ENCODE data around the gene ABCF1. TPM values are rescaled to one million over a fixed set of nuclear protein-coding genes. Genes with fewer than 3 reads are reported as not detected.
A peak's percentile ranks its signal among the peaks of the same experiment; 100 is the strongest.

ABCF1 gene
- total RNA-seq, 1 donor from 2014 or later = 94.5 TPM

DNA sequence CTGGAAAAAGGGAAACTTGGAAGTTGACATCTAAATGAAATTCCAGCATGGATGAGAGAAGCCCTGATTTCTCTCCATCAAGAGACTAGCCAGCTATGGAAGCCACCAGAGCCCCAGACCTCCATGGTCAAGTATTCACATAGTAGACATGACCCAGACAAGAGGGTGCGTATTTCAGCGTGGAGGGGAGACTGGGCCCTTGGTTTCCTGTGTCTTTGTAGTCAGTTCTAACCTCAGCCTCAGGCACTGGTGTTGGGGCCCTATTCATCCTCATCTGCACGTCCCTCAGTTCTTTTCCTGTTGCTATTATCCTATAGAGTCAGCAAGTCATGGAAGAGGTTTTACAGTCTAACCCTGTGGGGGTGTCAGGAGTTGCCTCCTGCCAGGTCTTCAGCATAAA is 27.4 kb upstream of the ABCF1 start:
- ChIA-PET POLR2A (interaction anchor here (1.2 to 7.2 kb wide), 7 partner anchors 12 to 74 kb away, joined by 3 to 147 read pairs (median 10); partner anchors contain the start of genes ABCF1, GNL1, MRPS18B and PRR3), CTCF (interaction anchor here (0.6 to 15.7 kb wide), 14 partner anchors 11 to 187 kb away, joined by 3 to 411 read pairs (median 10); partner anchors contain the start of gene DHX16)
- no peak overlapping the region for H3K27ac Mint-ChIP-seq
- ATAC-seq (ENCODE audit: low read depth) = no peak
- peaks cover 34% of the 10 kb centered on the region for H3K36me3 Mint-ChIP-seq (ENCODE audit: low read depth)
- DNase-seq = no peak
- H3K4me3 Mint-ChIP-seq = no peak overlapping the region
- no peaks in the 10 kb centered on the region for H3K9me3 Mint-ChIP-seq
- no peaks in the 10 kb centered on the region for H3K27me3 Mint-ChIP-seq
- H3K4me1 Mint-ChIP-seq = peaks cover 31% of the 10 kb centered on the region
- no peak for TF ChIP-seq CTCF (IDR thresholded peaks at IDR 0.05)
- intact Hi-C loops (cut with micrococcal nuclease) = loop anchor here (1.0 to 10.0 kb wide), 3 partner anchors 15 to 541 kb away; no protein-coding TSS in a partner anchor

GRCh38 chr6:30544666-30545272 is 26.5 kb upstream of the ABCF1 start:
- no peak overlapping the region for H3K4me3 Mint-ChIP-seq
- peaks cover 31% of the 10 kb centered on the region for H3K4me1 Mint-ChIP-seq
- ChIA-PET POLR2A (interaction anchor here (0.6 to 7.2 kb wide), 14 partner anchors 11 to 176 kb away, joined by 3 to 147 read pairs (median 6); partner anchors contain the start of genes ABCF1, DHX16, GNL1 and MRPS18B), CTCF (interaction anchor here (0.6 to 15.7 kb wide), 30 partner anchors 9 to 193 kb away, joined by 3 to 411 read pairs (median 4); partner anchors contain the start of gene PRR3)
- TF ChIP-seq CTCF (IDR thresholded peaks at IDR 0.05) = peak; percentile 59
- no peaks in the 10 kb centered on the region for H3K9me3 Mint-ChIP-seq
- intact Hi-C loops (cut with micrococcal nuclease) = loop anchor here (1.0 to 10.0 kb wide), 2 partner anchors 61 to 540 kb away; no protein-coding TSS in a partner anchor
- peak overlapping the region; percentile 3 for H3K27ac Mint-ChIP-seq
- peak; percentile 50 for ATAC-seq (ENCODE audit: low read depth)
- peaks cover 43% of the 10 kb centered on the region for H3K36me3 Mint-ChIP-seq (ENCODE audit: low read depth)
- no peak for DNase-seq
- H3K27me3 Mint-ChIP-seq = no peaks in the 10 kb centered on the region

GRCh38 chr6:30547454-30547853 is 23.8 kb upstream of the ABCF1 start:
- ChIA-PET POLR2A (interaction anchor here (0.6 to 6.8 kb wide), 4 partner anchors 8 to 68 kb away, joined by 3 to 97 read pairs (median 32); partner anchors contain the start of genes GNL1 and PRR3), CTCF (interaction anchor here (1.3 to 15.7 kb wide), 2 partner anchors 11 to 63 kb away, joined by 3 to 411 read pairs; no protein-coding TSS in a partner anchor)
- intact Hi-C loops (cut with micrococcal nuclease) = loop anchor here (10.0 kb wide), 1 partner anchor 537 kb away; no protein-coding TSS in a partner anchor
- ATAC-seq (ENCODE audit: low read depth) = no peak
- no peak for DNase-seq
- no peak overlapping the region for H3K4me3 Mint-ChIP-seq
- no peaks in the 10 kb centered on the region for H3K27me3 Mint-ChIP-seq
- H3K4me1 Mint-ChIP-seq = peaks cover 23% of the 10 kb centered on the region
- TF ChIP-seq CTCF (IDR thresholded peaks at IDR 0.05) = no peak
- peaks cover 67% of the 10 kb centered on the region for H3K36me3 Mint-ChIP-seq (ENCODE audit: low read depth)
- no peaks in the 10 kb centered on the region for H3K9me3 Mint-ChIP-seq
- no peak overlapping the region for H3K27ac Mint-ChIP-seq

GRCh38 chr6:30548375-30548774 is 22.9 kb upstream of the ABCF1 start:
- Mint-ChIP-seq H3K9me3 (no peaks in the 10 kb centered on the region), H3K27ac (no peak overlapping the region), H3K4me1 (peaks cover 15% of the 10 kb centered on the region), H3K36me3 (ENCODE audit: low read depth) (peaks cover 76% of the 10 kb centered on the region), H3K4me3 (no peak overlapping the region), H3K27me3 (no peaks in the 10 kb centered on the region)
- DNase-seq = no peak
- intact Hi-C loops (cut with micrococcal nuclease) = loop anchor here (10.0 kb wide), 1 partner anchor 536 kb away; no protein-coding TSS in a partner anchor
- no peak for ATAC-seq (ENCODE audit: low read depth)
- CTCF ChIA-PET = interaction anchor here (1.0 to 15.7 kb wide), 2 partner anchors 64 to 183 kb away, joined by 3 to 411 read pairs; no protein-coding TSS in a partner anchor
- no peak for TF ChIP-seq CTCF (IDR thresholded peaks at IDR 0.05)
- POLR2A ChIA-PET = interaction anchor here (1.1 to 1.3 kb wide), 2 partner anchors 58 to 69 kb away, joined by 3 read pairs; no protein-coding TSS in a partner anchor

- POLR2A ChIA-PET = interaction anchor here (0.5 to 5.3 kb wide), 10 partner anchors 10 to 104 kb away, joined by 3 to 63 read pairs (median 6); partner anchors contain the start of gene ABCF1
Measured at GRCh38 chr6:30554404-30554803, 16.8 kb upstream of the ABCF1 start.

More at GRCh38 chr6:30554404-30554803, 16.8 kb upstream of the ABCF1 start:
- Mint-ChIP-seq H3K9me3 (no peaks in the 10 kb centered on the region), H3K27ac (no peak overlapping the region), H3K4me1 (peaks cover 34% of the 10 kb centered on the region), H3K36me3 (ENCODE audit: low read depth) (peaks cover 75% of the 10 kb centered on the region), H3K27me3 (no peaks in the 10 kb centered on the region), H3K4me3 (peak overlapping the region; percentile 94)
- DNase-seq = no peak
- intact Hi-C loops (cut with micrococcal nuclease) = loop anchor here (10.0 kb wide), 1 partner anchor 340 kb away; the partner anchor contains the start of gene TRIM26
- TF ChIP-seq CTCF (IDR thresholded peaks at IDR 0.05) = no peak
- CTCF ChIA-PET = interaction anchor here (1.2 to 3.2 kb wide), 2 partner anchors 9 to 16 kb away, joined by 4 to 15 read pairs; no protein-coding TSS in a partner anchor
- ATAC-seq (ENCODE audit: low read depth) = no peak
